ENCODE data around the gene LRP5.

The LRP5 gene

DNA sequence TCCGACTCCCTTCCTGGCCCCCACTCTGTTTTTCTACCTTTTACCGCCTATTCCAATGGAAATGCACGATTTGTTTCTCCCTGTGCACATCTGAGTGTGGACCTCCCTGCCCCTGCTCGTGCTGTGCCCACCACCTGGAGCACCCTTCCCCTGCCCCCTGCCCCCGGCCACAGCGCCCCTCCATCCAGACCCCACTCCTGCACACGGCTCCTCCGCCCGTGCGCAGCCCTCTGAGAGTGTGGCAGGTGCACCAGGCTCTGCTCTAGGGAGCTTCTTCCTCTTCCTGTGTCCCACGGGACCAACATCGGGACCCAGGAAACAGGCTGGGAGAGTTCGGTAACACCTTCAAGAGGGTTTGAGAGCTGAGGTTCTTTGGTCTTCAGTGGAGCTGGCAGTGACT lies 62.9 kb downstream of the LRP5 start:
- Histone ChIP-seq H3K4me3 (ENCODE audit: low read depth in 1 of 2, low read length in 2 of 2) (no peak overlapping the region), H3K27me3 (ENCODE audit: control insufficient read depth in 1 of 2, insufficient read depth in 2 of 2, low read length in 2 of 2) (no peaks in the 10 kb centered on the region), H3K9me3 (ENCODE audit: control insufficient read depth in 1 of 2, low read length in 2 of 2) (no peaks in the 10 kb centered on the region), H3K27ac (ENCODE audit: low read depth, low read length) (no peak overlapping the region), H3K36me3 (ENCODE audit: control insufficient read depth in 1 of 2, insufficient read depth in 2 of 2, low read length in 2 of 2) (peaks cover 0 to 22% of the 10 kb centered on the region in 2 donors), H3K4me1 (ENCODE audit: control insufficient read depth in 1 of 2, insufficient read depth in 2 of 2, low read length in 2 of 2) (peaks cover 41 to 60% of the 10 kb centered on the region in 2 donors), H3K9ac (ENCODE audit: low read depth in 1 of 2, low read length in 2 of 2) (no peak overlapping the region)

DNA sequence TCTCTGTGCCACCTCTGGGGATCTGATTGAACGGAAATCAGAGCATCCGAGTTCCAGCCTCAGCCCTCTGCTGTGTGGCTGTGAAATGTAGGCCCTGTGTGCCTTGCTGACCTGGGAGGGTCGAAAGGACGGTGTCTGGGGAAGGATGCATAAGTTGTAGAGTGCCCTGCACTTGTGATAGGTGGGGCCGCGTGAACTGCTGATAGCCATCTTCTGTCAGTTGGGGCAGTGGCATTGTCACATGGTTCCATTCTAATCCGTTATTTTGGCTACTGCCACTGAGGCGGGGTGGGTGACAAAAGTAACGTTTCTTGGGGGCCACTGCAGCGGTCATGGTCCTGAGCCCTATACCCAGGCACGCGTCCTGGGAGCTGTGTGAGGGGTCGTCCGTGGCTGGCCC lies 63.4 kb downstream of the LRP5 start:
- Histone ChIP-seq H3K9ac (ENCODE audit: low read depth in 1 of 2, low read length in 2 of 2) (no peak overlapping the region), H3K9me3 (ENCODE audit: control insufficient read depth in 1 of 2, low read length in 2 of 2) (no peaks in the 10 kb centered on the region), H3K27me3 (ENCODE audit: control insufficient read depth in 1 of 2, insufficient read depth in 2 of 2, low read length in 2 of 2) (no peaks in the 10 kb centered on the region), H3K27ac (ENCODE audit: low read depth, low read length) (no peak overlapping the region), H3K4me1 (ENCODE audit: control insufficient read depth in 1 of 2, insufficient read depth in 2 of 2, low read length in 2 of 2) (peaks cover 43 to 60% of the 10 kb centered on the region in 2 donors), H3K4me3 (ENCODE audit: low read depth in 1 of 2, low read length in 2 of 2) (no peak overlapping the region), H3K36me3 (ENCODE audit: control insufficient read depth in 1 of 2, insufficient read depth in 2 of 2, low read length in 2 of 2) (peaks cover 0 to 21% of the 10 kb centered on the region in 2 donors)

DNA sequence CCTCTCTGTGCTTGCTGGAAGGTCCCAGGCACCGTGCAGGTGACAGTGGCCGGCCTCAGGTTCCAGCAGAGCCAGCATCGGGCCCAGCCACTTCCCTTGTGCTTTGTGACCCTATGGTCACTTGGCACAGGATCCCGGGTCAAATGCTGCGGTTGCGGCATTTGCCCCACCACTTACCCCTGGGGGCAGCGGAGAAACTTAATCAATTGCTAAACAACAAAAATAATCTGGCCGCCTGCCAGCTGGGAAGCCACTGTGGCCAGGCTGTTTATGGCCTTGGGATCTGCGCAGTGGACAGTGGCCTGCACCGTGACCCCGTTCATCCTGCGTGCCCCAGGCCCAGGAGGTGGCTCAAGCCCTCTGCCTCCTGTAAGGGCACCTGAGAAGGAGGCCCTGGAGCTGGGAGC lies 65.0 kb downstream of the LRP5 start:
- Histone ChIP-seq H3K36me3 (ENCODE audit: control insufficient read depth in 1 of 2, insufficient read depth in 2 of 2, low read length in 2 of 2) (peaks cover 0 to 22% of the 10 kb centered on the region in 2 donors), H3K27ac (ENCODE audit: low read depth, low read length) (no peak overlapping the region), H3K4me1 (ENCODE audit: control insufficient read depth in 1 of 2, insufficient read depth in 2 of 2, low read length in 2 of 2) (peaks cover 48 to 65% of the 10 kb centered on the region in 2 donors), H3K9ac (ENCODE audit: low read depth in 1 of 2, low read length in 2 of 2) (no peak overlapping the region), H3K4me3 (ENCODE audit: low read depth in 1 of 2, low read length in 2 of 2) (no peak overlapping the region), H3K9me3 (ENCODE audit: control insufficient read depth in 1 of 2, low read length in 2 of 2) (no peaks in the 10 kb centered on the region), H3K27me3 (ENCODE audit: control insufficient read depth in 1 of 2, insufficient read depth in 2 of 2, low read length in 2 of 2) (no peaks in the 10 kb centered on the region)

DNA sequence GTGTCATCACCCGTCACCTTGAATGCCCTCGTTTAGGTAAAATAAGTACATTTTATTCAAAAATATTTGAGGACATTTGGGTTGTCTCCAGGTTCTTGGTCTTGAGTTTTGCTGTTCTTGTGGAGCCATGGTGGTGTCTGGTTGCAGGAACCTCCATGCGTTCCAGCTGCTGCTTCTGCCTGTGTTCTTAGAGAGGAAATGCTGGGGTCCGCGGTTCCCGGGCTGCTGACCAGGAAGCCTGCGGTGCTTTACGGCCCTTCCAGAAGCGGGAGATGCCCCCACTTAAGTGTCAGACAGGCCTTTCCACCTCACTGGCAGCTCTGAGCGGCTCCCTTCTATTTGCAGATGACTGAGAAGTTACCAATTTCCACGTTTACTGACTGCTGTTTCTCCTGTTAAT lies 66.8 kb downstream of the LRP5 start:
- Histone ChIP-seq H3K4me1 (ENCODE audit: control insufficient read depth in 1 of 2, insufficient read depth in 2 of 2, low read length in 2 of 2) (peaks cover 44 to 48% of the 10 kb centered on the region in 2 donors), H3K36me3 (ENCODE audit: control insufficient read depth in 1 of 2, insufficient read depth in 2 of 2, low read length in 2 of 2) (peaks cover 0 to 22% of the 10 kb centered on the region in 2 donors), H3K9ac (ENCODE audit: low read depth in 1 of 2, low read length in 2 of 2) (no peak overlapping the region), H3K4me3 (ENCODE audit: low read depth in 1 of 2, low read length in 2 of 2) (no peak overlapping the region), H3K27me3 (ENCODE audit: control insufficient read depth in 1 of 2, insufficient read depth in 2 of 2, low read length in 2 of 2) (no peaks in the 10 kb centered on the region), H3K27ac (ENCODE audit: low read depth, low read length) (no peak overlapping the region), H3K9me3 (ENCODE audit: control insufficient read depth in 1 of 2, low read length in 2 of 2) (no peaks in the 10 kb centered on the region)

DNA sequence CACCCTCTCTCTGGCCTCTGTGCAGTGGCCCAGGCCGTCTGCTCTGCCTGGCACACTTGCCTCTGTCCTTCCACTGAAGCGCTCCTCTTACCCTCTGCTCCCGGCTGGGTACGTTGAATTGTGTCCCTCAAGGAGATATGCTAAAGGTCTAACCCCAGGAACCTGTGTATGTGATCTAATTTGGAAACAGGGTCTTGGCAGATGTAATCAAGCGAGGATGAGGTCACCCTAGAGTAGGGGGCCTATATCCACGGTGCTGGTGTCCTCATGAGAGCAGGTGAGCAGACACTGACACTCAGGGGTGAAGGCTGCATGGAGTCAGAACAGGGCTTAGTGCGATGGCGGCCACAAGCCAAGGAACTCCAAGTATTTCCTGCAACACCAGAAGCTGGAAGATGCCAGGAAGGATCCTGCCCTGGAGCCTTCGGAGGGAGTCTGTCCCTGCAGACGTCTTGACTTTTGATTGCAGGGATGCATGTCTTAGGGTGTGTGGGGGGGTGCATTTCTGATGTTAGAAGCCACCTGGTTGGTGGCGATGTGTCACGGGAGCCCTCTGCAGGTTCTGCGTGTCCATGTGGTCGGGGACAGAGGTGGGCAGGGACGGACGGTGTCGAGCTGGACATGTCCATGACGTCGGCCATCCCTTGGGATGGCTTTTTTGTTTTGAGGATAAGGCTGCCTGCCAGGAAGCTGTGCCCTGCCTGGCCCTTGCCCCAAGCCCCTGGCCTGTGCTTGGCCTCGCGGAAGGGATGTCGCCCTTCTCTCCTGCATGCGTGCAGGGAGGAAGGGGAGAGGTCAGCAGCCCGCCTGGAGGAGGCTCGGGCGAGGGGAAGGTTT lies 68.6 kb downstream of the LRP5 start:
- peak overlapping the region in 1 of 2 donors; percentile 18 for H3K9ac ChIP-seq (ENCODE audit: low read depth in 1 of 2, low read length in 2 of 2)
- H3K4me3 ChIP-seq (ENCODE audit: low read depth in 1 of 2, low read length in 2 of 2) = peak overlapping the region; percentile 35 to 40
- H3K36me3 ChIP-seq (ENCODE audit: control insufficient read depth in 1 of 2, insufficient read depth in 2 of 2, low read length in 2 of 2) = peaks cover 0 to 23% of the 10 kb centered on the region in 2 donors
- peak overlapping the region; percentile 53 for H3K27ac ChIP-seq (ENCODE audit: low read depth, low read length)
- H3K4me1 ChIP-seq (ENCODE audit: control insufficient read depth in 1 of 2, insufficient read depth in 2 of 2, low read length in 2 of 2) = peaks cover 37 to 39% of the 10 kb centered on the region in 2 donors
- no peaks in the 10 kb centered on the region for H3K9me3 ChIP-seq (ENCODE audit: control insufficient read depth in 1 of 2, low read length in 2 of 2)
- no peaks in the 10 kb centered on the region for H3K27me3 ChIP-seq (ENCODE audit: control insufficient read depth in 1 of 2, insufficient read depth in 2 of 2, low read length in 2 of 2)

DNA sequence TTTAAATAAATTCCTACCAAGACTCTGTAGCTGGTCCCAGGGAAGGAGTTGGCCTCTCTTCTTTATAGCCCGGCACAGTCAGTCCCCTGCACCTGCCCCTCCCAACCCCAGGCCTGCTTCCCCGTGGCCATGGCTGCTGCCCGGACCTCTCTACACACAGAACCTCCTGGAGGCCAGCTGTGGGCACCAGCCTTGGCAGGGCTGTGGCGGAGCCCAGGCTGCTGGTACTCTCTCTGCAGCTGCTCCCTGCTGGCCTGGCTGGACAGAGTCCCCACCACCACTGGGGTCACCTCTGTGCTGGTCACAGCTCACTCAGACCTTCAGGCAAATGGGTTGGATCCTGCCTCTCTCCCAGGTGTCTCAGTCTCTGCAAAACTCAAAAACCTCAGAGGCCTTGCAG lies 69.3 kb downstream of the LRP5 start:
- no peaks in the 10 kb centered on the region for H3K9me3 ChIP-seq (ENCODE audit: control insufficient read depth in 1 of 2, low read length in 2 of 2)
- peak overlapping the region in 1 of 2 donors; percentile 40 for H3K4me3 ChIP-seq (ENCODE audit: low read depth in 1 of 2, low read length in 2 of 2)
- H3K27me3 ChIP-seq (ENCODE audit: control insufficient read depth in 1 of 2, insufficient read depth in 2 of 2, low read length in 2 of 2) = no peaks in the 10 kb centered on the region
- H3K27ac ChIP-seq (ENCODE audit: low read depth, low read length) = peak overlapping the region; percentile 5
- H3K36me3 ChIP-seq (ENCODE audit: control insufficient read depth in 1 of 2, insufficient read depth in 2 of 2, low read length in 2 of 2) = peaks cover 0 to 30% of the 10 kb centered on the region in 2 donors
- no peak overlapping the region for H3K9ac ChIP-seq (ENCODE audit: low read depth in 1 of 2, low read length in 2 of 2)
- H3K4me1 ChIP-seq (ENCODE audit: control insufficient read depth in 1 of 2, insufficient read depth in 2 of 2, low read length in 2 of 2) = peaks cover 37 to 39% of the 10 kb centered on the region in 2 donors

DNA sequence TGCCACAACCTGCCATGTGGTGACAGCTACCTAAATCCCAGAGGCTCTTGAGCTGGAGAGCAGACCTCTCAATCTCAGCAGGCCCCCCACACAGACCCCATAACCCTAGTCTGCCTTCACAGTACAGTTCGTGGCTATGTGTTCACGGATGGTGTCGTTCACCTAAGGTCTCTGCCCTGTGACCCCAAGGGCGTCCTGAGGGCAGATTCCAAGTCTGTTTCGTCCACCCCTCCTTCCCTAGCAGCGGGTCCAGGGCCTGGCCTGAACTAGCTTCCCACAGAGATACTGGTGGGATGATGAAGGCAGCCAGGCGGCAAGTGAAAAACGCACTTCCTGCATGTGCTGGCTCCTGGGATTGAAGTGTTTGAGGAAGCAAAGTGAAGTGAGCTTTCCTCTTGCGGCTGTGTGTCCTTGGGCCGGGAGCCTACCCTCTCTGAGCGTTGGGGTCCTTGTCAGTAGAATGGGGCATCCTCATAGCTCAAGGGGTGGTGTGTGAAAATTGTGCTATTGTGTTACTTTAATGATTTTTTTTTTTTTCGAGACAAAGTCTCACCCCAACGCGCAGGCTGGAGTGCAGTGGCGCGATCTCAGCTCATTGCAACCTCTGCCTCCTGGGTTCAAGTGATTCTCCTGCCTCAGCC lies 70.1 kb downstream of the LRP5 start:
- no peak overlapping the region for H3K27ac ChIP-seq (ENCODE audit: low read depth, low read length)
- H3K9me3 ChIP-seq (ENCODE audit: control insufficient read depth in 1 of 2, low read length in 2 of 2) = no peaks in the 10 kb centered on the region
- H3K4me3 ChIP-seq (ENCODE audit: low read depth in 1 of 2, low read length in 2 of 2) = no peak overlapping the region
- no peaks in the 10 kb centered on the region for H3K27me3 ChIP-seq (ENCODE audit: control insufficient read depth in 1 of 2, insufficient read depth in 2 of 2, low read length in 2 of 2)
- no peak overlapping the region for H3K9ac ChIP-seq (ENCODE audit: low read depth in 1 of 2, low read length in 2 of 2)
- peaks cover 37% of the 10 kb centered on the region in 2 donors for H3K4me1 ChIP-seq (ENCODE audit: control insufficient read depth in 1 of 2, insufficient read depth in 2 of 2, low read length in 2 of 2)
- peaks cover 0 to 34% of the 10 kb centered on the region in 2 donors for H3K36me3 ChIP-seq (ENCODE audit: control insufficient read depth in 1 of 2, insufficient read depth in 2 of 2, low read length in 2 of 2)

DNA sequence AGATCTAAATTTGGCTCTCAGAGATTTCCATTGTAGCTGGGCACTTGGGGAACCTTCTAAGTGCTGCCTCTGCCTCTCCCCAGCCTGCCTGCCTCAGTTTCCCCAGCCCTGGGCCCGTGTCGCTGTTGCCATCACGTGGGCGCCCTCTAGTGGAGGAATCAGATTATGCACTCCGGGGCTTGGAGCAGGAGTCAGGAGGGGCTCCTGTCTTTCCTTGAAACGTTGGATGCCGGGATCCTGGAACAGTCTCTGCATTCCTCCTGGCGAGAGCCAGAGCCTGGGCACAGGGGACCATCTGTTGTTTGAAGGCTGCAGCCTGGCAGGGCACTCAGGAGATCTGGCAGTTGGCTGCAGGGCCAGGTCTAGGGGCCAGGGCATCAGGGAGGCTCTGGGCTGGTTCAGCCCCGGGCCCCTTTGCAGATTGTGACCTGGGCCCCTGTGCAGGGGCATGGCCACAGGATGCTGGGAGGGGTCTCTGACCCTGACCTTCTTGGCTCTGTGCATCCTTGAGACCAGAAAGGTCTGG lies 71.6 kb downstream of the LRP5 start:
- Histone ChIP-seq H3K36me3 (ENCODE audit: control insufficient read depth in 1 of 2, insufficient read depth in 2 of 2, low read length in 2 of 2) (peaks cover 0 to 43% of the 10 kb centered on the region in 2 donors), H3K4me1 (ENCODE audit: control insufficient read depth in 1 of 2, insufficient read depth in 2 of 2, low read length in 2 of 2) (peaks cover 34 to 36% of the 10 kb centered on the region in 2 donors), H3K27ac (ENCODE audit: low read depth, low read length) (no peak overlapping the region), H3K9me3 (ENCODE audit: control insufficient read depth in 1 of 2, low read length in 2 of 2) (no peaks in the 10 kb centered on the region), H3K9ac (ENCODE audit: low read depth in 1 of 2, low read length in 2 of 2) (no peak overlapping the region), H3K4me3 (ENCODE audit: low read depth in 1 of 2, low read length in 2 of 2) (no peak overlapping the region), H3K27me3 (ENCODE audit: control insufficient read depth in 1 of 2, insufficient read depth in 2 of 2, low read length in 2 of 2) (no peaks in the 10 kb centered on the region)

DNA sequence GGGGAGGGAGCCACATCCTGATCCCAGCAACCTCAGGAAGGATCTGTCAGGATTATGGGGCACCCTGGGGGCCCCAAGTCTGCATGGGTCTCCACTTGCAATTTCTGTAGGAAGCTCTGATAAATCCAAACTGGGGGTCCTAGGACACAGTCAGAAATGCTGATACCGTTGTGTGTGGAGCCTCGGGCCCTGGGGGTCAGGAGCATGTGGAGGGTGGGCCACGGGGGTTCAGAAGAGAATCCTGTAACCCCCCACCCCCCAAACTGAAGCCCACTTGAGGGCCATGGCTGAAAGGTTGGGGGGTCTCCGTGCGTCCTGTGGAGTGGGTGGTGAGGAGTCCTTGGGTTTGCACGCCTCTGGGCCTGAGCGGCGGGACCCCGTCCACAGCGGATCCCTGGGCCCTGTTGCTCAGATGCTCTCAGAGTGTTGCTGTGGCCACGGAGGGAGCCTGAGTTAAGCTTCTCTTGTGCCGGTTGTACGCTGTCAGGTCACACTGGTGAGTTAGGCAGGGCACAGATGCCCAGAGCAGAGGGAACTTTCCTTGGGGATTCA lies 72.2 kb downstream of the LRP5 start:
- no peaks in the 10 kb centered on the region for H3K27me3 ChIP-seq (ENCODE audit: control insufficient read depth in 1 of 2, insufficient read depth in 2 of 2, low read length in 2 of 2)
- H3K4me1 ChIP-seq (ENCODE audit: control insufficient read depth in 1 of 2, insufficient read depth in 2 of 2, low read length in 2 of 2) = peaks cover 29 to 31% of the 10 kb centered on the region in 2 donors
- no peak overlapping the region for H3K27ac ChIP-seq (ENCODE audit: low read depth, low read length)
- peaks cover 2 to 49% of the 10 kb centered on the region in 2 donors for H3K36me3 ChIP-seq (ENCODE audit: control insufficient read depth in 1 of 2, insufficient read depth in 2 of 2, low read length in 2 of 2)
- no peaks in the 10 kb centered on the region for H3K9me3 ChIP-seq (ENCODE audit: control insufficient read depth in 1 of 2, low read length in 2 of 2)
- no peak overlapping the region for H3K9ac ChIP-seq (ENCODE audit: low read depth in 1 of 2, low read length in 2 of 2)
- no peak overlapping the region for H3K4me3 ChIP-seq (ENCODE audit: low read depth in 1 of 2, low read length in 2 of 2)

DNA sequence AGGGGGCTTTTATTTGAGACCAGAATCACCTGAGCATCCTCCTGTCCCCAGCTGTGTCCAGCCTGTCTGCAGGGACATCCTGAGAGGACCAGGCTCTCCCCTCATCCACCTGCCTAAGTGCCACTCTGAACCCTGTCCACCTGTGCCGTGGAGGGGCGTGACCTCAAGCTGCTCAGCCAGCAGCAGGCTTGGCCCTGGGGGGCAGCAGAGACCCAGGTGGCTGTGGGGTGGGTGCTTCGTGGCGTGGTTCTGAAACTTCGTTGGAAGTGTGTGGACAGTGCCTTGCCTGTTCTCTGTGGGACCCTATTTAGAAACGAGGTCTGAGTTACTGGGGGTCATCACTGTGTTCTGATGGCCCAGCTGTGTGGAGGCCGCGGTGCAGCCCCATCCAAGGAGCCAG lies 72.7 kb downstream of the LRP5 start:
- Histone ChIP-seq H3K4me1 (ENCODE audit: control insufficient read depth in 1 of 2, insufficient read depth in 2 of 2, low read length in 2 of 2) (peaks cover 24 to 25% of the 10 kb centered on the region in 2 donors), H3K9me3 (ENCODE audit: control insufficient read depth in 1 of 2, low read length in 2 of 2) (no peaks in the 10 kb centered on the region), H3K27me3 (ENCODE audit: control insufficient read depth in 1 of 2, insufficient read depth in 2 of 2, low read length in 2 of 2) (no peaks in the 10 kb centered on the region), H3K9ac (ENCODE audit: low read depth in 1 of 2, low read length in 2 of 2) (no peak overlapping the region), H3K4me3 (ENCODE audit: low read depth in 1 of 2, low read length in 2 of 2) (no peak overlapping the region), H3K36me3 (ENCODE audit: control insufficient read depth in 1 of 2, insufficient read depth in 2 of 2, low read length in 2 of 2) (peaks cover 7 to 54% of the 10 kb centered on the region in 2 donors), H3K27ac (ENCODE audit: low read depth, low read length) (no peak overlapping the region)

All from duodenal mucosa (tissue), 2 donors.